Mammary epithelial cell (primary cell): Measurements from ENCODE around the gene GNG4.

ENCODE experiments used
- CTCF ChIP-seq, 2 donors: IDR thresholded peaks in 1 of 2; conservative IDR thresholded peaks in 1 of 2; 2 replicates each; pipeline ENCODE4 v1.5.1; 2011 to 2012; ENCODE audit warnings: inconsistent platforms in 2 of 2, low read length in 2 of 2, mild to moderate bottlenecking in 2 of 2, control low read depth in 1 of 2, low read depth in 1 of 2; ENCODE audit not compliant: insufficient read depth in 1 of 2; ENCODE audit errors: extremely low read depth in 1 of 2
- EZH2 ChIP-seq: IDR thresholded peaks from 2 replicates; pipeline ENCODE4 v1.6.1; 2012; ENCODE audit warnings: low read length, inconsistent platforms, borderline replicate concordance

- TF ChIP-seq CTCF (conservative IDR thresholded peaks at IDR 0.05 in 1 of 2, IDR thresholded peaks at IDR 0.05 in 1 of 2; ENCODE audit: extremely low read depth in 1 of 2, insufficient read depth in 1 of 2, low read depth in 1 of 2, low read length in 2 of 2) (no peak), EZH2 (no peak)
Measured at GRCh38 chr1:235683653-235684052, 34.1 kb upstream of the GNG4 start.
